Fibroblast of the aortic adventitia (primary cell): Measurements from ENCODE around the gene VKORC1L1. TPM values are rescaled to one million over a fixed set of nuclear protein-coding genes. Genes with fewer than 3 reads are reported as not detected.
"Not testable (repeated sequence)": the region's sequence is repeated elsewhere in the genome, so short reads cannot be mapped to it uniquely, and the experiment has no call there.

Experiments used
- DNase-seq: peaks from one replicate; pipeline ENCODE4 v3.0.0-alpha.2; 2010; ENCODE audit warnings: low read depth
- H3K4me3 ChIP-seq: 2 replicates; pipeline ENCODE4 v1.5.1; 2011; ENCODE audit warnings: low read depth, mild to moderate bottlenecking, control low read depth, low read length, moderate library complexity
- CTCF ChIP-seq: IDR thresholded peaks from 2 replicates; pipeline ENCODE4 v1.5.1; 2011; ENCODE audit warnings: mild to moderate bottlenecking, low read length, control low read depth, inconsistent platforms; ENCODE audit not compliant: insufficient read depth
- total RNA-seq: library from RNA; depleted of rRNA; stranded (reverse); fragments of >200 nt; gene quantifications from 2 replicates; pipeline ENCODE4 v1.2.3, GENCODE V29; 2012; ENCODE audit warnings: low replicate concordance

The VKORC1L1 gene
- total RNA-seq, 1 donor = 17.8 TPM

GRCh38 chr7:65953001-65953720 lies 80.3 kb downstream of the VKORC1L1 start:
- H3K4me3 ChIP-seq = no peak overlapping the region
- DNase-seq = no peak
- no peak for TF ChIP-seq CTCF

GRCh38 chr7:65953890-65954450 lies 81.1 kb downstream of the VKORC1L1 start:
- TF ChIP-seq CTCF = no peak
- no peak for DNase-seq
- no peak overlapping the region for H3K4me3 ChIP-seq

- DNase-seq = no peak
Measured at GRCh38 chr7:65955718-65956117, 82.8 kb downstream of the VKORC1L1 start.

GRCh38 chr7:65960351-65961074 lies 87.6 kb downstream of the VKORC1L1 start:
- no peak for DNase-seq
- H3K4me3 ChIP-seq = no peak overlapping the region
- no peak for TF ChIP-seq CTCF

More at GRCh38 chr7:65955718-65956117, 82.8 kb downstream of the VKORC1L1 start:
- TF ChIP-seq CTCF = no peak
- no peak overlapping the region for H3K4me3 ChIP-seq

- H3K4me3 ChIP-seq = no peak overlapping the region
- no peak for DNase-seq
- no peak for TF ChIP-seq CTCF
Measured at GRCh38 chr7:65962033-65962432, 89.2 kb downstream of the VKORC1L1 start.

- not testable (repeated sequence) for H3K4me3 ChIP-seq, DNase-seq
Measured at GRCh38 chr7:65964671-65965070, 91.8 kb downstream of the VKORC1L1 start.

- no peak for DNase-seq
- TF ChIP-seq CTCF = no peak
- H3K4me3 ChIP-seq = no peak overlapping the region
Measured at GRCh38 chr7:65966146-65966545, 93.3 kb downstream of the VKORC1L1 start.
